Tongue (tissue), 2 donors: ENCODE measurements around the gene HDGFL2. TPM values are rescaled to one million over a fixed set of nuclear protein-coding genes. Genes with fewer than 3 reads are reported as not detected.

Experiments
- small RNA-seq: library from RNA; depleted of rRNA; stranded (forward); fragments of <200 nt; gene quantifications from one replicate; pipeline ENCODE3, GENCODE V24; 2014; ENCODE audit warnings: low replicate concordance
- total RNA-seq: library from RNA; depleted of rRNA; stranded (reverse); fragments of >200 nt; gene quantifications from one replicate; pipeline ENCODE4 v1.2.3, GENCODE V29; 2014

Gene HDGFL2
- total RNA-seq, 1 donor from 2014 or later, result 48.8 TPM

Small RNA genes lying within 50 kb of the gene (small RNA-seq; reads per million reads assigned to genes)
- not detected for gene MIR4746

Other genes with a start within 250 kb of the HDGFL2 start
- gene EBI3, start 242.8 kb upstream of the HDGFL2 start, total RNA-seq, result not detected
- 14.0 TPM for gene YJU2, start 225.2 kb upstream of the HDGFL2 start, total RNA-seq
- 18.1 TPM for gene SHD, start 193.0 kb upstream of the HDGFL2 start, total RNA-seq
- gene TMIGD2, start 169.9 kb upstream of the HDGFL2 start, total RNA-seq, result not detected
- gene FSD1, start 167.7 kb upstream of the HDGFL2 start, total RNA-seq, result 1.1 TPM
- gene STAP2, start 133.5 kb upstream of the HDGFL2 start, total RNA-seq, result 14.7 TPM
- gene MPND, start 128.7 kb upstream of the HDGFL2 start, total RNA-seq, result 11.3 TPM
- gene SH3GL1, start 71.8 kb upstream of the HDGFL2 start, total RNA-seq, result 37.6 TPM
- 9.8 TPM for gene CHAF1A, start 69.7 kb upstream of the HDGFL2 start, total RNA-seq
- 92.2 TPM for gene UBXN6, start 14.5 kb upstream of the HDGFL2 start, total RNA-seq
- 38.0 TPM for gene PLIN4, start 46.2 kb downstream of the HDGFL2 start, total RNA-seq
- 4.8 TPM for gene PLIN5, start 62.9 kb downstream of the HDGFL2 start, total RNA-seq
- 1.5 TPM for gene LRG1, start 67.7 kb downstream of the HDGFL2 start, total RNA-seq
- 15.4 TPM for gene SEMA6B, start 87.4 kb downstream of the HDGFL2 start, total RNA-seq
- 12.0 TPM for gene TNFAIP8L1, start 167.2 kb downstream of the HDGFL2 start, total RNA-seq
- 43.9 TPM for gene MYDGF, start 198.0 kb downstream of the HDGFL2 start, total RNA-seq